HG03460 (cell line): ENCODE results near the gene SPDYE1.
"Not testable (repeated sequence)": the region's sequence is repeated elsewhere in the genome, so short reads cannot be mapped to it uniquely, and the experiment has no call there.

Experiments
- ATAC-seq: cut with Tn5 transposase; IDR thresholded peaks from one replicate; pipeline ENCODE4 v1.9.1; 2021; ENCODE audit not compliant: unreplicated experiment

The SPDYE1 gene

DNA sequence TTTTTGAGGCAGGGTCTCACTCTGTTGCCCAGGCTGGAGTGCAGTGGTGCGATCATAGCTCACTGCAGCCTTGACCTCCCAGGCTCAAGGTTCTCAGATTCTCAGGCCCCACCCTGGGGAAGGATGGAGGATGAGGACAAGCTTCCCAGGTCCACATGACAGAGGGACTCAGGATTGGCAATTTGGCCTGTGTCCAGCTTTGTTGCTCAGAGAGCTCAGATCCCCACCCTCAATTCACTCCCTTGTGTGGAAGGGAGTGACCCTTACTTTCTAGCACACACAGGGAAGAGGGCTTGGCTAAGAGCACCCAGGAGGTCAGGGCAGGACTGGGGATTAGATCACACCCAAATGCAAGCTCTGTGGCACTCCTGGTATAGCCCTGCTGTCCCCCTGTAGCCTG lies 6.9 kb upstream of the SPDYE1 start:
- not testable (repeated sequence) for ATAC-seq

DNA sequence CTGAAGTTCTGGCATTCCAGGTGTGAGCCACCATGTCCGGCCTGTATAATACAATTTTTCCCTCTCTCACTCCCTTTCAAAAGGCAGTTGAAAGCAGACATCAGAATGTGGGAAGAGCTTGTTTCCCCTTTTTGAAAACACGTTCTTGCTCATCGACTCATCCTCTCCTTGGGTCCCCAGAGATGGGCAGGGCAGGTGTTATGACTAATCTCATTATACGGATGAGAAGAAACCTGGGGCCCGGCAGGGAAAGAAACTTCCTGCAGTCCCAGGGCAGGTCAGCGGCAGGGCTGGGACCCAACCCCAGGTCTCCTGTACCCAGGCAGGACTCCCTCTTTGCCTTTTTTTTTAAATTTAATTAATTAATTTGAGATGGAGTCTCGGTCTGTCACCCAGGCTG lies 4.8 kb upstream of the SPDYE1 start:
- peak; percentile 94 for ATAC-seq

DNA sequence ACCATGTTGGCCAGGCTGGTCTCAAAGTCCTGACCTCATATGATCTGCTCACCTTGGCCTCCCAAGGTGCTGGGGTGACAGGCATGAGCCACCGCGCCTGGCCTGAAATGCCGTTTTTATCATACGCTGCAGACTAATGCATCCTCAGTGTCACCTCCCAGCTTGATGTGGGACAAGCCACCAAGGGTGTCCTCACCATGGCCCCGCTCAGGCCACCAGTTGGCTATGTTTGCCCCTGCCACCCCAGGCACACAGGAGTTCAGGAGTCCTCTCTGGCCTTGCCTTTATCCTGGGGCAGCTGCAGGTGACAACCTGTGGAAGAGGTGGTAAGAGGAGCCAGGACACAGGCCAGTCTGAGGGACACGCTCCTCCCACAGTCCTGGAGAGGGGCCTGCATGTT lies 3.0 kb upstream of the SPDYE1 start:
- not testable (repeated sequence) for ATAC-seq

DNA sequence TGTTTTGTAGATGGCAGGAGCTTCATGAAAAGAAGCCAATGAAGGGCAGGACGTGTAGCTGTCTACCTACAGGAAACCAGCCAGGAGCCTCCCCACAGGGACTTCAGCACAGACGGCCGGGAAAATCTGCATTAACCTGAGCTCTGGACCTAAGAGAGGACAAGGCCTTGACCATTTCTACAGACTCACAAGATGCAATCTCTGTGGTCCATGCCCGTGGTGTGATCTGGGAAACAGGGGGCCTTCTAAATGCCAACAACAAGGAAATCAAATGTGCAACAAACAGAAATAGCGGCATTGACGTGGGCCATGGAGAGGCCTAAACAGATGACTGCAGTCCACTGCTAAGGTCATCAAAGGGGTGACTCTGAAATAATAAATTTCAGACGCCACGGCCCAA lies 14.4 kb downstream of the SPDYE1 start:
- not testable (repeated sequence) for ATAC-seq

DNA sequence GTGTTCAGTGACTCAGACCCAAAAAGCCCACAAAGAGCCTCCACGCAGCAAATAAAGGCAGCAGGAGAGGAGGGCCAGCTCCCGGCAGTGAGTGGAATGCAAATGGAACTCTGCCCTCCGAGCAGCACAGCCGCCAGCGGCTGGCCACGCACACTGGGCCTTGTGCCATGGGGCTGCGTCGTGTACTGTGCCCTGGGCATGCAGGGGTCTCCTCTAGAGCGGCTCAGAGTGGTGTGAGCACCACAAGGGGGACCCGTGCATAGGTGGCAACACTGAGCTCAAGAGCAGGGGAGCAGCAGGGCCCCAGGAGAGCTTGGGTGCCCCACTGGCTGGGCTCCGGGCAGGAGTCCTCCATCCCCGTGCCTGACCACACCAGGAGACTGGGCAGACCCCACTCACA lies 17.4 kb downstream of the SPDYE1 start:
- not testable (repeated sequence) for ATAC-seq

DNA sequence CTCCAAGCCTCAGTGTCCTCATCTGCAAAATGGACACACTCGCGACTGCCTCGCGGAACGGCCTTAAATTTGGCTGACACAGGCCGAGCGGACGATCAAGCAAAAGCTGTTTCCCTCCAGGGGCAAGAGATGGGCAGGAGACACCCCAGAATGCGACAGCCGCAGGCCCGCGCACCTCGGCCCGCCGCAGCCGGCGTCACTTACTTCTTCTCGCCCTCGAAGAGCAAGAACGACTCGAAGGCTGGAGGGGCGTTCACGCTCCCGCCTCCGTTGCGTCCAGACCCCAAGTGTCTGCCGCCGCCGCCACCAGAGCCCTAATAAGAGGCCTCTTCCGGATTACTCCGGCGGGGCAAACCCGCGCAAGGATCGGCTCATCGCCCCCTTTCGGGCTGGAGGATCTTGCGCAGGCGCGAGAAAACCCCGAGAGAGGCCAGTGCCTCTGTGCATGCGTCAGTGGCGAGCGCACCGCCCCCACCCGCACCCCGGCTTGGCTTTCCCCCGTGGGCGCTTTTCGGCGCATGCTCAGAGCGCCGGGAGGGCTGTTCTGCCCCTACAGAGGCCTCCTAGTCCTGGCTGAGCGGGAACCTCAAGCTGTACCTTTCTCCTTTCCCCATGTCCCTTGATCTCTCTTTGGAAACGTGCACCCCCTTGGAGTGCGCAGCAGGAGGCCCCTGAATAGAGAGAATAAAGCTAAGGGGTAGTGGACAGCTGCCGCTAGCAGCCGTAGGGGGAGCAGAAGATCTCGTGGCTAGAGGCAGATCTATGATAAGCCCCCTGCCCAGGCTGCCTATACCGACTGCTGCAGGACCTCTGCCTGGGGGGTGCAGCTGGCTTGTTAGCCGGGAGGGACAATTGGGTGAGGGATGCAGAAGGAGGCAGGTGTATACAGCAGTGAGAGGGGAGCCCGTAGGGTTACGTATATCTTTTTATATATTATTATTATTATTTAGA lies 21.4 kb downstream of the SPDYE1 start:
- peak; percentile 90 for ATAC-seq

DNA sequence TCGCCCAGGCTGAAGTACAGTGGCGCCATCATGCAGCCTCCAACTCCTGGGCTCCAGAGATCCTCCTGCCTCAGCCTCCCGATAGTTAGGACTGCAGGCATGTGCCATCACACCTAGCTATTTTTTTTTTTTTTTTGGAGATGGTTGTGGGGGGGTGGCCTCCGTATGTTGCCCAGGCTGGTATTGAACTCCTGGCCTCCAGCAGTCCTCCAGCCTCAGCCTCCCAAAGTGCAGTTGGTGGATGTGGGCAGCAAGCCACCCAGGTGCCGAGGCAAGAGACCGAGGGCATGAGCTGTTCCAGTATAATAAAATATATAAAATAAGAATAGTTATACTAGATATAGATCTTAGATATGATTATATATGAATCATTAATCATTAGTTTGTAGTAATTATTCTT lies 22.1 kb downstream of the SPDYE1 start:
- ATAC-seq: not testable (repeated sequence)

DNA sequence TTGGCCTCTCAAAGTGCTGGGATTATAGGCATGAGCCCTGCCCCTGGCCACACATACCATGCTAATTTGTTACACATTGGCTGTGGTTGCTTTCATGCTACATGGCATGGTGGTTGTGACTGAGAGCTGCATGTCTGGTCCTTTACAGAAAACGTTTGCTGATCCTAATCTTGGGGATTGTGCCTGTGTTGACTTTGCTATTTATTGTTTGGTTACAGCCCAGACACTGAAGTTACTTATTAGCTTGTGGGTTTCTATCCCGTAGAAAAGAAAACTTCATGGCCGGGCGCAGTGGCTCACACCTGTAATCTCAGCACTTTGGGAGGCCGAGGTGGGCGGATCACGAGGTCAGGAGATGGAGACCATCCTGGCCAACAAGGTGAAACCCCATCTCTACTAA lies 24.4 kb downstream of the SPDYE1 start:
- ATAC-seq: not testable (repeated sequence)

DNA sequence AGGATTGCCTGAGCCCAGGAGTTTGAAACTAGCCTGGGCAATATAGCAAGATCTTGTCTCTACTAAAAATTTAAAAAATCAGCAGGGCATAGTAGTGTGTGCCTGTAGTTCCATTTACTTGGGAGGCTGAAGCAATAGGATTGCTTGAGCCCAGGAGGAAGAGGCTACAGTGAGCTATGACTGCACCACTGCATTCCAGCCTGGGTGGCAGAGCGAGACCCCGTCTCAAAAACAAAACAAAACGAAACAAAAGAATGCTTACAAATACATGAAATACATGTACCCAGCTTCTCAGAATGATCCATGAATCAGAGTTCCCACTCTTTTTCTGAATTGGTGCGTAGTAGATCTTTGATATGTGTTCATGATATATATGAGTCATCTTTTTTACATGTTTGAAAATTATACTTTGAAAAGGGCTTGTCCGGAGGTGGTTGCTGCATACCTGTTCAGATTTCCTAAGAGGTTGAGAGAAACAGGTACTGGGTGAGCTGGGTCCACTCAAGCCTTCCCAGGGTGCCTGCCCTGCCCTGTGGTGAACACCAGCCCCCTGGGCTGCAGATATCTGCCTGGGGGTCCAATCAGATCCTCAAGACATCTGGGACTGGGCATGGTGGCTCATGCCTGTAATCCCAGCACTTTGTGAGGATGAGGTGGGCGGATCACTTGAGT lies 25.2 kb downstream of the SPDYE1 start:
- not testable (repeated sequence) for ATAC-seq

DNA sequence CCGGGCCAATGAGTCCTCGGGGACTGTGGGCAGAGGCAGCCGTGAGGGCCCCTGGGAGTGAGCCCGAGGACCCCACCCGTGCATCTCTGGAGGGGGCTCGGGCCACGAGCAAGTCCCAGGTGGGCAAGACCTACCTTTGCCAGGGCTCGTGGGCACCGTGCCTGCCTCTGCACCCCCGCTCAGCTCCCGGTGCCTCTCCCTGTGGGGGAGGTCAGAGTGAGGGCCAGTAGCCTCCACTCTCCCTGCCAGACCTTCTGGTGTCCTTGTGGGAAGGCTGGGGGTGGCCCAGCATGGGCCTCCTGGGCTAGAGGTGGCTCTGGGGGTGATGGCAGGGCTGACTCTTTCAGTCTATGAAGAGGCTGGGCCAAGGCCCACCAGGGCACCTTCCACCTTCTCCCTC lies 31.7 kb downstream of the SPDYE1 start:
- ATAC-seq: not testable (repeated sequence)

DNA sequence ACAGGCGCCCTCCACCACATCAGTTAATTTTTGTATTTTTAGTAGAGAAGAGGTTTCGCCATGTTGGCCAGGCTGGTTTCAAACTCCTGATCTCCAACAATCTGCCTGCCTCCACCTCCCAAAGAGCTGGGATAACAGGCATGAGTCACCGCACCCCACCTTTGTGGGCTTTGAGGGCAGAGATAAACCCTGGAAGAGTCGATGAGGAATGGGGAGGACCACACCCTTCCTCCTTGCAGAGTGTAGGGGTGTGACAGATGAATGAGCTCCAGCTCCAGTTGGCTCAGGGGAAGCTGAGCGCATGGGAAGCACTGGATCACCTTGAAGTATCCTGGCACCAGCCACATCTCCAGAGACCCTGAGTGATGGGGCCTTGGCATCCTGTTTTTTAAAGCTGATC lies 32.3 kb downstream of the SPDYE1 start:
- not testable (repeated sequence) for ATAC-seq

DNA sequence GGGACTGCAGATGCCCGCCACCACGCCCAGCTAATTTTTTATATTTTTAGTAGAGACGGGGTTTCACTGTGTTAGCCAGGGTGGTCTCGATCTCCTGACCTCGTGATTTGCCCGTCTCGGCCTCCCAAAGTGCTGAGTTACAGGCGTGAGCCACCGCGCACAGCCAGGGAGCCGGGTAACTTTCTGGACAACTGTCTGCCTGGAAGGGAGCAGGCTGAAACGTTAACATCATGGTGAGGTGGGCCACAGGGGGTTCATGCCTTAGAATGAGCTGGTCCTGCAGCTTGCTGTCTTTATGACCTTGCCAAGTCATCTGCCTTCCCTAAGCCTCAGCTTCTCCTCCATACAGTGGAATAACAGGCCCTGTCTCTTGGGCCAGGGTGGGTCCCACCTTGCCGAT lies 33.6 kb downstream of the SPDYE1 start:
- ATAC-seq: not testable (repeated sequence)

DNA sequence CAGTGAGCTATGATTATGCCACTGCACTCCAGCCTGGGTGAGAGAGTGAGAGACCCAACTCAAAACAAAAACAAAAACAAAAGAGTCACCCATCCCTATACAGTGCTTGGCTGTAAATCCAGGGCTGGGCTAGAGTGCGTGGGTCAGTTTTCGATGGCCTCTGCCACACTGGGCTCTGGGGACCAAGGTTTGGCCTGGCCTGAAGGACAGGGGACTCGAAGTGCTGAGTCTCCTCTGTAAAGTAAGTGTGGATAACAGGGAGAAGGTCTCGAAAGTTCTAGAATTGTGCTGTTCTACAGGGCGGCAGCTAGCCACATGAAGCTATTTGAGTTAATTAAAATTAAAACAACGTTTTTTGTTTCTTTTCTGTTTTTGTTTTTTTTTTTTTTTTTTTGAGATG lies 34.3 kb downstream of the SPDYE1 start:
- ATAC-seq: not testable (repeated sequence)

DNA sequence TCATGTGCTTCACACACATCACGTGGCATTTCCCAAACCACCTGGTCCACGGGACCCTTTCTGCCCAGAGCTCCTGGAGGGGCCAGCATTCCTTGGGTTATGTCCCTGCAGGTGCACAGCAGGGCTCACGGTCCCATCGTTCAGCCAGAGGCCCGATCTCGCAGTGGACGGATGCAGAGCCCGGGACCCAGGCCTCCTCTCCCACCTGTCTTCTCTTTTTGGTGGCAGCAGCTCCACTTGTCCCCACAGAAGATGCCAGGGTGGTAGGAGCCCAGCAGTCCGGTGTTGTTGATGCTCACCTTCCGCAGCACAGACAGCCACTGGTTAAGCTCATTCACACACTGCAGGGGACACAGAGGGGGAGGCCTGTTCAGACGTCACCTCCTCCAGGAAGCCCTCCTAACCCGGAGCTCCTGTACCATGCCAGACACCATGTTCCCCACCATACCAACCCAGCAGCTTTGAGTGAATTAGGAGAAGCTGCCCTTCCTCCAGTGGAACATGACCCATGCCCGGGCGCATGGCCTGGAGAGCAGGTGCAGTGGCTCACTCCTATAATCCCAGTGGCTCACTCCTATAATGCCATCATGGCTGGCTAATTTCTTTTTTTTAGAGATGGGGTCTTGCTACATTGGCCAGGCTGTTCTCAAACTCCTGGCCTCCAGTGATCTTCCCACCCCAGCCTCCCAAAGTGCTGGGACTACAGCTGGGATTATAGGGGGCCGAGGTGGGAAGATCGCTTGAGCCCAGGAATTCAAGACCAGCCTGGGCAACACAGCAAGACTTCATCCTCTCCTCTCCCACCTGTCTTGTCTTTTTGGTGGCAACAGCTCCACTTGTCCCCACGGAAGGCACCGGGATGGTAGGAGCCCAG lies 36.5 kb downstream of the SPDYE1 start:
- ATAC-seq: not testable (repeated sequence)

DNA sequence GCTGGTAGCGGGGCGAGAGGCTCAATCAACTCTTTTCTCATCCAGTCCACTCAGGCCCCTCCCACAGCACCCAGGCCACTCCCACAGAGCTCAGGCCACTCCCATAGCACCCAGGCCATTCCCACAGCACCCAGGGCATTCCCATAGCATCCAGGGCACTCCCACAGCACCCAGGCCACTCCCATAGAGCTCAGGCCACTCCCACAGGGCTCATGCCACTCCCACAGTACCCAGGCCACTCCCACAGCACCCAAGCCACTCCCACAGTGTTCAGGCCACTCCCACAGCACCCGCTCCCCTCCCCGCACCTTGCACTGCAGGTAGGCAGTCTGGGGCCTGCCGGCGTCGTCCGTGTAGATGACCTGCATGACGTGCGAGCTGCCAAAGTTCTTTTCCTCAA lies 38.7 kb downstream of the SPDYE1 start:
- not testable (repeated sequence) for ATAC-seq

DNA sequence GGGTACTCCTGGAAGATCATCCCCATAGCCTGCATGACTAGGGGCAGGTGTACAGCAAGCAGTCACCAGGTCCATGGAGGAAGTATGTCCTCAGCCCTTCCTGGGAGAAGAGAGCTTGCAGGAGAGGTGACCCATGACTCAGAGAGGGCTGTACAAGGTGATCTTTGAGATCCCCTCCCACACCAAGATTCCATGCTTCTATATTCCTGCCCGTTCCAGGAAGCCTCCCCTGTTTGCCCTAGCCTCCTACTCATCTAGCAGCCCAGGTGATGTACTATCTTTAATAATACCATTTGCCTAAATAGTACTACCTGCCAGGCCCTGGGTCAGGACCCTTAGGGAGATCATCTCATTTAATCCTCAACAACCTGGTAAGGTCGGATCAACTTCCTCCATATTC lies 40.3 kb downstream of the SPDYE1 start:
- not testable (repeated sequence) for ATAC-seq

DNA sequence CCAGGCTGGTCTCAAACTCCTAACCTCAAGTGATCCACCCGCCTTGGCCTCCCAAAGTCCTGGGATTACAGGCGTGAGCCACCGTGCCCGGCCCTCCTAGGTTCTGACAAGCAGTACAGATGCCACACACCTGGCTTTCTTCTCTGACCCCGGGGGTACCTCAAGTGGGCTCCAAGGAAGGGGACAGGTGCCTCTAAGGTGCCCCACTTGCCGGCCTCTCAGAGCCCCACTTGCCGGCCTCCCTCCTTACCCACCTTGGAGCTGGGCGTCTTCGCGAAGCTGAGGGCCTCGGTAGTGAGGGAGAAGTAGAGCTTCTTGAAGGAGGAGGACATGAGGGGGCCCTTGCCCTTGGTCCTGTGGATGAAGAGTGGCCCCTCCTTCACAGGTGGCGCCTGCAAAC lies 40.9 kb downstream of the SPDYE1 start:
- ATAC-seq: not testable (repeated sequence)

DNA sequence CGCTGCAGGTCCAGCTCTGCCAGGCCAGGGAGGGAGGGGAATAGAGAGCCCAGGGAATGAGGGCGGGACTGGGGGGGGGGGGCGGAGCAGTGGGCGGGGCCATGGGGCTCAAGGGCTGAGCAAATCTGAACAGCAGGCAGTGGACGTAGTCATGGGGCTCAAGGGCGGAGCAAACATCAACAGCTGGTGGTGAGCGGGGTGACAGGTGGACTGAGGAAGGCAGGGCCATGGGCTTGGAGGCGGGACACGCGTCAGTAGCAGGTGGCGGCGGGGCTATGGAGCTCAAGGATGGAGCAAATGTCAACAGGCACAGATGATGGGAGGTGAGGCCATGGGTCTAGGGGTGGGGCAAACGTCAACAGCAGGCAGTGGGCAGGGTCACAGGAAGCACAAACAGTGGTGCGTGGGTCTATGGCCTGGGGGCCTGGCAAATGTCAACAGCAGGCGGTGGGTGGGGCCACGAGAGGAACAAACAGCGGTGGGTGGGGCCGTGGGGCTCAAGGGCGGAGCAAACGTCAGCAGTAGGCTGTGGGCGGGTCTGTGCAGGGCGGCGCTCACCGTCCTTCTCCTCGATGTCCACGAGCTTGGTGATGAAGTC lies 41.4 kb downstream of the SPDYE1 start:
- peak; percentile 69 for ATAC-seq

DNA sequence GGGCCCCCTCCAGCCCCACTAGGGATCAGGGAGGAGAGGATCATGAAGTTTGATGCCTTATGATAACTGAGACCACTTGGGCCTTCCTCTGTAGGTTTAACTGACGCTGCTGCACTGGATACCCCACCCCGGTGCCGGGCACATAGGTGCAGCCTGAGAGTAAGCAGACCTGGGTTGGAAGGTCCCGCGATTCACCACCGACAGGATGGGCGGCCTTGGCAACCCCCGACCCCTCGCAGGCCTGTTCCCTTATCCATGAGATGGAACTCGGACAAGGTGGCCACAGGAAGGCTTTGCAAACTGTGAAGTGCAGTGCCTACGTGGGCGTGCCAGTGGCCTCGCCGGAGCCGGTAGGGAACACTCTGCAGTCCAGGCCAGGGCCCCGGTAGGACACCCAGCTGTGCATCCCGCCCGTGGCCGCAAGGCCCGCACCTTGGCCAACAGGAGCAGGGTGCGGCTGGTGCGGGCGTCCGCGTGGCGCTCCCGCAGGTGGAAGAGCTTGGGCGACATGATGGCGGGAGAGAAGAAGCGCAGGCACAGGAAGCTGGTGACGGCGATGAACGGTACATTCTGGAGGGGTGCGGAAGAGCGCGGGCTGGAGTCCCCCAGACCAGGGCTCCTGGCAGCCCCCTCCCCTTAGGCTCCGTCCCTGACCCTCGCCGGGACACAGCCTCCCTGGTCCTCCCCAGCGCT lies 42.2 kb downstream of the SPDYE1 start:
- peak; percentile 10 for ATAC-seq

DNA sequence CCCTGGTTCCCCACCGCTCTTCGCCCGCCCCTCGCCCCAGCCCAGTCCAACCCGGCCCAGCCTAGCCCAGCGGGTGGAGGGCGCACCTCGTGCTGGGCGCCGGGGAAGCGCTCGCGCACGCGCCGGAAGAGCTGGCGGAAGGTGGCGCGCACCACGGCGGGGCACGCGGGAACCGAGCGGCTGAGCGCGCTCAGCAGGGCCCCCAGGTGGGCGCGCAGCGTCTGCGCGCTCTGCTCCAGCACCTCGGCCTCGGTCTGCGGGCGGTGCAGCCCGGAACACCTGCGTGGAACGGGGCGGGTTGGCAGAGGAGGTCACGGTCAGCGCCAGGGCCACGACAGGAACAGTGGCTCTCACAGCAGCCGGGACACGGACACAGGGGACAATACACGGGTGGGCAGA lies 42.8 kb downstream of the SPDYE1 start:
- peak; percentile 34 for ATAC-seq
